Testis (tissue), 3 donors: ENCODE results near the gene RRM1. TPM values are rescaled to one million over a fixed set of nuclear protein-coding genes. Genes with fewer than 3 reads are reported as not detected.

ENCODE experiments used
- DNase-seq: peaks from one replicate; pipeline ENCODE4 v3.0.0-alpha.2; 2019
- H3K27ac ChIP-seq, 2 donors: fragments of 200-600 bp; sonication (generic); one replicate each; pipeline ENCODE4 v1.5.1; 2019
- H3K27me3 ChIP-seq: fragments of 200-600 bp; sonication (generic); one replicate; pipeline ENCODE4 v1.5.1; 2019
- H3K36me3 ChIP-seq: fragments of 200-600 bp; sonication (generic); one replicate; pipeline ENCODE4 v1.5.1; 2017; ENCODE audit warnings: low read depth; ENCODE audit errors: missing control alignments
- H3K4me1 ChIP-seq: fragments of 200-600 bp; sonication (generic); one replicate; pipeline ENCODE4 v1.5.1; 2019
- H3K4me3 ChIP-seq, 2 donors: fragments of 200-600 bp; sonication (generic); one replicate each; pipeline ENCODE4 v1.5.1; 2017 to 2019
- H3K9me3 ChIP-seq: fragments of 200-600 bp; sonication (generic); one replicate; pipeline ENCODE4 v1.5.1; 2017
- POLR2A ChIP-seq: fragments of 450-650 bp; IDR thresholded peaks from one replicate; pipeline ENCODE4 v1.6.1; 2017; ENCODE audit warnings: antibody characterized with exemption, mild to moderate bottlenecking, moderate library complexity
- WGBS, 2 donors: methylation state at CpG; one replicate each; pipeline ENCODE4 v1.1.5; 2018; 5-methylcytosine and 5-hydroxymethylcytosine counted together
- intact Hi-C: fragments of 100-400 bp; cut with DNase I; formaldehyde crosslinking; loops from one replicate; pipeline ENCODE4 v1.15.1; 2023; ENCODE audit warnings: low total_unique reads
- polyA plus RNA-seq: library from polyadenylated mRNA; stranded (reverse); fragments of 350-450 nt; fragmentation: Illumina TruSeq; extraction: RNeasy Lipid Tissue Mini Kit (QIAGEN cat#74804); gene quantifications from one replicate; pipeline ENCODE4 v1.2.3, GENCODE V29; 2014; ENCODE audit warnings: low read depth, low replicate concordance; ENCODE audit not compliant: insufficient read depth
- total RNA-seq, 2 donors: library from RNA; depleted of rRNA; stranded (reverse); fragments of >200 nt; gene quantifications; one replicate each; pipeline ENCODE4 v1.2.3, GENCODE V29; 2016
- TF ChIP-seq, protein P1 (sequence below), 3 experiments: fragments of 450-650 bp in 2 of 3; fragments of 200-600 bp in 1 of 3; sonication (generic) in 1 of 3; IDR thresholded peaks; one replicate each; pipeline ENCODE4 v1.5.1; 2016 to 2019; ENCODE audit warnings: antibody characterized with exemption in 3 of 3, mild to moderate bottlenecking in 2 of 3, moderate library complexity in 1 of 3

Gene RRM1
- total and polyA plus RNA-seq, 3 donors from 2014 or later: 31.4 to 48.3 (median 45.9) TPM

DNA sequence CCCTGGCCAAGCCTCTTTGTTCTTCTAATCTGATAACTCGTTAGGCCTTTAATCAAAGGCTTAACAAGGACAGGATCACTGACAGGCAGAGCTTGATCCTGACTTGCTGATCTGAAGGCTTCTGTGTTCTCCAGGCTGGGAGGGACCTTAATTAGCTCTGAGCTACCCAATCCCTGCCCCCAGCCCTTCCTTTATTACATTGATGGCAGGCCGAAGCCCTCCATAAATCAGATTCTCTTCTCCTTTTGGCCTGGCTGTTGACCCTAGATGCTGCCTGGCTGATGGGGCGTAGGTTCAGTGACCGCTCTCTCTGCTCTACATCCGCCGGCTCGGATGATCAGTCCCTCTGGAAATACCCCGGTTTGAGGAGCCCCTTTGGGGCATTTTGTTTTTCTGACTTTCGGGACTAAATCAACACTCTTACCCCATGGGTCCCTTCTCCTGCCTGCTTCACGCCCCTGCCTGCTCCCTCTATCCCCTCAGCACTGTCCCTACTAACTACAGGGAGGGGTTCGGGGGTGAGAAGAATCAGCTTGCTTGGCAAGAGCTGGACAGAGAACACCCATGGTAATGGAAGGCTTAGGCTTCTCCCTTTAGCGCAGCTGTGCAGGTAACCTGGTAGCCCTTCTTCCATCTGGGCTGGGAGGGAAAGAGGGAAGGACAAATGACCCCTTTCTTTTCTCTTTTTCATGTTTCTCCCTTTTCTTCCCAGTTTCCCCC is 10.0 kb upstream of the RRM1 start:
- Histone ChIP-seq H3K9me3 (no peaks in the 10 kb centered on the region), H3K4me1 (no peaks in the 10 kb centered on the region), H3K27me3 (no peaks in the 10 kb centered on the region), H3K36me3 (no peaks in the 10 kb centered on the region), H3K4me3 (no peak overlapping the region), H3K27ac (no peak overlapping the region)
- no peak for TF ChIP-seq POLR2A
- TF ChIP-seq, protein P1, sequence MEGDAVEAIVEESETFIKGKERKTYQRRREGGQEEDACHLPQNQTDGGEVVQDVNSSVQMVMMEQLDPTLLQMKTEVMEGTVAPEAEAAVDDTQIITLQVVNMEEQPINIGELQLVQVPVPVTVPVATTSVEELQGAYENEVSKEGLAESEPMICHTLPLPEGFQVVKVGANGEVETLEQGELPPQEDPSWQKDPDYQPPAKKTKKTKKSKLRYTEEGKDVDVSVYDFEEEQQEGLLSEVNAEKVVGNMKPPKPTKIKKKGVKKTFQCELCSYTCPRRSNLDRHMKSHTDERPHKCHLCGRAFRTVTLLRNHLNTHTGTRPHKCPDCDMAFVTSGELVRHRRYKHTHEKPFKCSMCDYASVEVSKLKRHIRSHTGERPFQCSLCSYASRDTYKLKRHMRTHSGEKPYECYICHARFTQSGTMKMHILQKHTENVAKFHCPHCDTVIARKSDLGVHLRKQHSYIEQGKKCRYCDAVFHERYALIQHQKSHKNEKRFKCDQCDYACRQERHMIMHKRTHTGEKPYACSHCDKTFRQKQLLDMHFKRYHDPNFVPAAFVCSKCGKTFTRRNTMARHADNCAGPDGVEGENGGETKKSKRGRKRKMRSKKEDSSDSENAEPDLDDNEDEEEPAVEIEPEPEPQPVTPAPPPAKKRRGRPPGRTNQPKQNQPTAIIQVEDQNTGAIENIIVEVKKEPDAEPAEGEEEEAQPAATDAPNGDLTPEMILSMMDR (IDR thresholded peaks at IDR 0.05): no peak
- intact Hi-C loops: no loop called here
- 79 to 92% methylated on average over 12 of the region's 12 CpGs for WGBS, 2 donors
- DNase-seq: no peak

DNA sequence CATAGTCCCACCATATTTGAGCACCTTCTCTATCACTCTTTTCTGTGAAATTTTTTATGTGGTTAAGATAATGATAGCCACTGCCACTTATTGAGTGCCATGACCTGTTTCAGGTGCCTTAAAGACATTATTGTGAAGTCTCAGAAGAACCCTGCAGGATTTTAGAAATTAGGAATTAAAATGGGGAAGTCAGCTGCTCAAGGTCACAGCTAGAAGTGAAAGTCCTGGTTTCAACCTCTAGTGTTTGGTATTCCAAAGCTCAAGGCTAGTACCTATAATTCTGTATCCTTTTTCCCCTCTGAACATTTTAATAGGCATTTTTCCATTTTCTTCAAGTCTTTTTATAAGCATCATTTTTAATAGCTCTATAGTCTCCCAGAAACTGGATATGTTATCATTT is 9.0 kb upstream of the RRM1 start:
- Histone ChIP-seq H3K4me1 (no peaks in the 10 kb centered on the region), H3K27me3 (no peaks in the 10 kb centered on the region), H3K4me3 (no peak overlapping the region), H3K9me3 (no peaks in the 10 kb centered on the region), H3K36me3 (no peaks in the 10 kb centered on the region), H3K27ac (no peak overlapping the region)
- TF ChIP-seq POLR2A: no peak
- TF ChIP-seq, protein P1 (IDR thresholded peaks at IDR 0.05): no peak
- intact Hi-C loops: no loop called here
- DNase-seq: no peak

DNA sequence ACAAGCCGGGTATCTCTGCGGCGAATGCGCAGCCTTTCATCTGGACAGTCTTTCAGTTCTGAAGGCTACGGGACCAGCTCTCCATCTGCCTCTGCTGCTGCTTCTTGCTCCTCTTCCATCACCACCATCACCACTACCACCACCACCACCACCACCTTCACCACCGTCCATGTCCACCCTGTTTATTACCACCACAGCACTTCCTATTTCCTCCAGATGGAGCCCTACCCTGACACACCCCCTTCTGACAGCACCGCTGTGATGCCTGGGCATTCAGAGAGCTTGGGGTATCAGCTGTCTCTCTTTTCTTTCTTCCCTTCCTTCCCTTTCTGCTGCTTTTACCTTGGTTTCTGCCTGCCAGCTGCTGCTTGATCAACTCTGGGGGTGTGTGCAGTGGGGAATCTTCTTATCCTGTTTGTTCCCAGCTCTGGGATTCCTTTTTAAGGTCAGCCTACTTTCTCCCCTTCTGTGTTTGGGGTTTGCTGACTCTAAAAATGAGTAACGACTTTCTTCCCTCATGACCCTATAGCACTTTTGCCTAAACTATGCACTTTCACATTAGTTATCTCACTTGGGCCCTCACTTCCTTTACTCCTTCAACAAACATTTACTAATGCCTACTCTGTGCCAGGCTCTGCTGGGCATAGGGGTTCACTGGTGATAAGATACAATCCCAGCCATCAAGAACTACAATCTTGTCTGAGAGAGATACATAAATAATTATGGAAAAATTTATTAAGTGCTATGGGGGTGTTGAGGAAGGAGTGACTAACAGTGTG is 7.8 kb upstream of the RRM1 start:
- TF ChIP-seq, protein P1 (IDR thresholded peaks at IDR 0.05): no peak
- TF ChIP-seq POLR2A: no peak
- Histone ChIP-seq H3K27ac (no peak overlapping the region), H3K27me3 (no peaks in the 10 kb centered on the region), H3K4me3 (no peak overlapping the region), H3K36me3 (no peaks in the 10 kb centered on the region), H3K4me1 (no peaks in the 10 kb centered on the region), H3K9me3 (no peaks in the 10 kb centered on the region)
- no peak for DNase-seq
- WGBS, 2 donors: 82 to 91% methylated on average over 8 of the region's 8 CpGs
- intact Hi-C loops: no loop called here

DNA sequence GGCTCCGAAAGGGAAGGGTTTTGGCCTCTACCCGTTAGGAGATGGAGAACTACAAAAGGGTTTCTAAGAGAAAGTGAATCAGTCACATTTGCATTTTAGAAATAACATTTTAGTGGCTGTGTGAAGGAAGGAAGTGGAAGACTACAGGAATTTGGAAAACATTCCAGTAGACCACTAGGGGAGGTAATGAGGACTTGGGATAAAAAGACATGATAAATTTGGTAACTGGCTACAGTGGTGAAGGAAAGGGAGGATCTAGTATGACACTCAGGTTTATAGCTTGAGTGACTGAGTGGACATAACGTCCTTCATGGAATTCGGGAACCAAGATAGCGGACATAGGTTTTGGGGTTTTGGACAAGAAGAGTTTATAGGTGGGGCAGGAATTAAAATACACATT is 7.0 kb upstream of the RRM1 start:
- 87 to 90% methylated on average over 5 of the region's 5 CpGs for WGBS, 2 donors
- Histone ChIP-seq H3K36me3 (no peaks in the 10 kb centered on the region), H3K27ac (no peak overlapping the region), H3K9me3 (no peaks in the 10 kb centered on the region), H3K27me3 (no peaks in the 10 kb centered on the region), H3K4me3 (no peak overlapping the region), H3K4me1 (no peaks in the 10 kb centered on the region)
- DNase-seq: no peak
- intact Hi-C loops: no loop called here
- TF ChIP-seq, protein P1 (IDR thresholded peaks at IDR 0.05): peak in 1 of 3 experiments; percentile 9
- TF ChIP-seq POLR2A: no peak
